MCF 10A (cell line): ENCODE measurements around the gene TMEM139. TPM values are rescaled to one million over a fixed set of nuclear protein-coding genes. Genes with fewer than 3 reads are reported as not detected.

Source experiments
- BruUV-seq: library from RNA; stranded (reverse); fragments of 400-500 nt; replicated peaks from 2 replicates; lab custom pipeline; 2021; lab: Mats Ljungman, UMichigan
- CTCF ChIA-PET: fragments of 300-600 bp; sonication (Branson Sonifier 250); formaldehyde crosslinking; extraction: SDS; loops from one replicate; lab custom pipeline; 2021; ENCODE audit warnings: antibody characterized with exemption, inconsistent platforms; lab: Yijun Ruan, JAX
- POLR2A ChIA-PET: fragments of 300-600, 350-650 bp; sonication (Branson Sonifier 250); formaldehyde crosslinking; extraction: SDS; loops from one replicate; lab custom pipeline; 2020; ENCODE audit warnings: antibody characterized with exemption, inconsistent platforms; lab: Yijun Ruan, JAX
- DNase-seq: peaks from one replicate; pipeline ENCODE4 v3.0.0-alpha.2; 2018; ENCODE audit not compliant: unreplicated experiment
- H3K27ac Mint-ChIP-seq: one replicate; pipeline ENCODE4 v1.8.0; 2022; ENCODE audit warnings: mild to moderate bottlenecking, low read depth, mixed read lengths; ENCODE audit not compliant: unreplicated experiment
- H3K27me3 Mint-ChIP-seq: one replicate; pipeline ENCODE4 v1.8.0; 2022; ENCODE audit warnings: mixed read lengths; ENCODE audit not compliant: insufficient read depth, unreplicated experiment
- H3K36me3 Mint-ChIP-seq: one replicate; pipeline ENCODE4 v1.8.0; 2022; ENCODE audit warnings: mild to moderate bottlenecking, moderate library complexity, mixed read lengths; ENCODE audit not compliant: insufficient read depth, unreplicated experiment
- H3K4me1 Mint-ChIP-seq: one replicate; pipeline ENCODE4 v1.8.0; 2022; ENCODE audit warnings: mixed read lengths; ENCODE audit not compliant: insufficient read depth, unreplicated experiment
- H3K4me3 Mint-ChIP-seq: one replicate; pipeline ENCODE4 v1.8.0; 2022; ENCODE audit warnings: mild to moderate bottlenecking, moderate library complexity, mixed read lengths; ENCODE audit not compliant: unreplicated experiment
- H3K9me3 Mint-ChIP-seq: one replicate; pipeline ENCODE4 v1.8.0; 2022; ENCODE audit warnings: mixed read lengths; ENCODE audit not compliant: unreplicated experiment
- CTCF ChIP-seq: fragments of 200-600 bp; IDR thresholded peaks from one replicate; pipeline ENCODE4 v1.8.0; 2022; ENCODE audit warnings: antibody characterized with exemption, mild to moderate bottlenecking; ENCODE audit not compliant: unreplicated experiment
- intact Hi-C: fragments of 100-400 bp; cut with micrococcal nuclease; formaldehyde crosslinking; loops from 2 replicates; pipeline ENCODE4 v1.14.1; 2022
- total RNA-seq: library from RNA; stranded (reverse); gene quantifications from 2 replicates; pipeline ENCODE4 v1.2.3, GENCODE V29; 2022

TMEM139 gene
- total RNA-seq, 1 experiment from 2014 or later, result 9.2 TPM

GRCh38 chr7:143250199-143250598 is 34.6 kb upstream of the TMEM139 start:
- H3K9me3 Mint-ChIP-seq, result no peaks in the 10 kb centered on the region
- intact Hi-C loops, result no loop called here
- H3K36me3 Mint-ChIP-seq, result no peaks in the 10 kb centered on the region
- H3K27ac Mint-ChIP-seq, result no peak overlapping the region
- no peaks in the 10 kb centered on the region for H3K27me3 Mint-ChIP-seq
- DNase-seq, result no peak
- no TSS peak for BruUV-seq
- ChIA-PET POLR2A (interaction anchor here (2.3 kb wide), 1 partner anchor 13 kb away, joined by 11 read pairs; the partner anchor contains the start of gene GSTK1), CTCF (interaction anchor here (0.6 to 2.7 kb wide), 5 partner anchors 10 to 885 kb away, joined by 3 to 44 read pairs (median 3); no protein-coding TSS in a partner anchor)
- no peak for TF ChIP-seq CTCF
- H3K4me1 Mint-ChIP-seq, result peaks cover 16% of the 10 kb centered on the region
- no peak overlapping the region for H3K4me3 Mint-ChIP-seq

DNA sequence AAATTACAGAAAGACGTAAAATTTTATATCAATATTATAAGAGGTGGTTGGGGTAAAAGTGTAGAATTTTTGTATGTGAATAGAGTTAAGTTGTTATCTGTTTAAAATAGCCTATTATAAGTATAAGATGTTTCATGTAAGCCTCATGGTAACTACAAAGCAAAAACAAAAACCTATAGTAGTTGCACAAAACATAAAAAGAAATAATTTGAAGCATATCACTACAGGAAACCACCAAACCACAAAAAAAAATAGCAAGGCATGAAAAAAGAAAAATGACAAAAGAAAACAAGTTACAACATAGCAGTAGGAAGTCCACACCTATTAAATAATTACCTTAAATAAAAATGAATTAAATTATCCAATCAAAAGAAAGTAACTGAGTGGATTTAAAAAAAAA is 33.9 kb upstream of the TMEM139 start:
- no peak overlapping the region for H3K4me3 Mint-ChIP-seq
- TF ChIP-seq CTCF, result no peak

GRCh38 chr7:143252006-143252405 is 32.8 kb upstream of the TMEM139 start:
- POLR2A ChIA-PET, result no interaction called here
- no peak for TF ChIP-seq CTCF
- peaks cover 10% of the 10 kb centered on the region for H3K4me1 Mint-ChIP-seq
- H3K9me3 Mint-ChIP-seq, result no peaks in the 10 kb centered on the region
- H3K27me3 Mint-ChIP-seq, result no peaks in the 10 kb centered on the region
- BruUV-seq, result no TSS peak
- H3K4me3 Mint-ChIP-seq, result no peak overlapping the region
- intact Hi-C loops, result no loop called here
- H3K36me3 Mint-ChIP-seq, result no peaks in the 10 kb centered on the region
- CTCF ChIA-PET, result interaction anchor here (2.0 kb wide), 1 partner anchor 11 kb away, joined by 11 read pairs; no protein-coding TSS in a partner anchor
- no peak overlapping the region for H3K27ac Mint-ChIP-seq
- no peak for DNase-seq

More for the DNA sequence above, 33.9 kb upstream of the TMEM139 start:
- Mint-ChIP-seq H3K9me3 (no peaks in the 10 kb centered on the region), H3K4me1 (peaks cover 14% of the 10 kb centered on the region), H3K27ac (no peak overlapping the region), H3K27me3 (no peaks in the 10 kb centered on the region), H3K36me3 (no peaks in the 10 kb centered on the region)
- no TSS peak for BruUV-seq
- POLR2A ChIA-PET, result interaction anchor here (2.3 kb wide), 1 partner anchor 13 kb away, joined by 11 read pairs; the partner anchor contains the start of gene GSTK1
- intact Hi-C loops, result no loop called here
- CTCF ChIA-PET, result interaction anchor here (0.6 to 2.7 kb wide), 4 partner anchors 10 to 159 kb away, joined by 3 to 44 read pairs (median 8); partner anchors contain the start of gene GSTK1
- no peak for DNase-seq

DNA sequence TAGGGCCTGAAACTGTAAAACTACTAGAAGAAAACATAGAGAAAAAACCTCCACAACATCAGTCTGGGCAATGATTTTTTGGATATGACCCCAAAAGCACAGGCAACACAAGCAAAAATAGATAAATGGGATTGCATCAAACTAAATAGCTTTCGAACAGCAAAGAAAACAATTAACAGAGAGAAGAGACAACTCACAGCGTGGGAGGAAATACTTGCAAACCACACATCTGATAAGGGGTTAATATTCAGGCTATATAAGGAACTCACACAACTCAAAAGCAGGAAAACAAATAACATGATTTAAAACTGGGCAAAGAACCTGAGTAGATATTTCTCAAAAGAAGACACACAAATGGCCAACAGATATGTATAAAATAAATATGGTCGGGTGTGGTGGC is 29.2 kb upstream of the TMEM139 start:
- BruUV-seq, result no TSS peak
- DNase-seq, result no peak
- intact Hi-C loops, result no loop called here

More for the DNA sequence above, 29.2 kb upstream of the TMEM139 start:
- H3K4me3 Mint-ChIP-seq, result no peak overlapping the region
- ChIA-PET POLR2A (interaction anchor here (0.9 kb wide), 1 partner anchor 8 kb away, joined by 6 read pairs; the partner anchor contains the start of gene GSTK1), CTCF (interaction anchor here (0.5 to 11.8 kb wide), 7 partner anchors 14 to 253 kb away, joined by 3 to 128 read pairs (median 3); no protein-coding TSS in a partner anchor)
- TF ChIP-seq CTCF, result no peak
- H3K27me3 Mint-ChIP-seq, result no peaks in the 10 kb centered on the region
- H3K4me1 Mint-ChIP-seq, result peaks cover 18% of the 10 kb centered on the region
- no peaks in the 10 kb centered on the region for H3K36me3 Mint-ChIP-seq
- H3K9me3 Mint-ChIP-seq, result no peaks in the 10 kb centered on the region
- no peak overlapping the region for H3K27ac Mint-ChIP-seq
